A549 (cell line): ENCODE results near the gene GGA2. TPM values are rescaled to one million over a fixed set of nuclear protein-coding genes. Genes with fewer than 3 reads are reported as not detected.

Experiments used
- ATAC-seq, 2 experiments: fragments of 200-7000 bp in 1 of 2; fragments of >200 bp in 1 of 2; cut with Nextera tagmentation in 1 of 2; cut with Tn5 transposase in 1 of 2; 3 replicates each; pipeline versions ENCODE4 v1.8.0 to v1.9.1; 2018 to 2020; ENCODE audit warnings: mild to moderate bottlenecking in 1 of 2, moderate library complexity in 1 of 2
- CTCF ChIA-PET: fragments of 300-600 bp; sonication (Branson Sonifier 250); formaldehyde crosslinking; extraction: SDS; loops from one replicate; lab custom pipeline; 2021; ENCODE audit warnings: antibody characterized with exemption, inconsistent platforms; lab: Yijun Ruan, JAX
- POLR2A ChIA-PET: fragments of 350-600 bp; formaldehyde crosslinking; extraction: SDS; loops from one replicate; lab custom pipeline; 2021; ENCODE audit warnings: antibody characterized with exemption, inconsistent platforms; lab: Yijun Ruan, JAX
- DNase-seq, 2 experiments: peaks; one replicate each; pipeline versions ENCODE4 v3.0.0 to v3.0.0-alpha.2; 2011 to 2016; ENCODE audit warnings: low read depth in 1 of 2, low spot score in 1 of 2
- FAIRE-seq: peaks from 2 replicates; lab custom pipeline; 2011; peaks lifted over from hg19 to GRCh38; lab: Jason Lieb, UNC
- H3K27ac ChIP-seq, 2 experiments: fragments of >200 bp; sonication (Bioruptor Twin); formaldehyde crosslinking; 3 replicates each; pipeline ENCODE4 v1.5.1; 2016 to 2017
- H3K4me1 ChIP-seq: fragments of >200 bp; sonication (Bioruptor Twin); formaldehyde crosslinking; 3 replicates; pipeline ENCODE4 v1.6.1; 2016
- H3K4me2 ChIP-seq: fragments of >200 bp; sonication (Bioruptor Twin); formaldehyde crosslinking; 3 replicates; pipeline ENCODE4 v1.6.1; 2016
- H3K4me3 ChIP-seq: fragments of >200 bp; sonication (Bioruptor Twin); formaldehyde crosslinking; 3 replicates; pipeline ENCODE4 v1.5.1; 2016
- H3K9me3 ChIP-seq: fragments of >200 bp; sonication (Bioruptor Twin); formaldehyde crosslinking; 3 replicates; pipeline ENCODE4 v1.6.1; 2016
- CBX8 ChIP-seq: fragments of 200-600 bp; sonication (generic); IDR thresholded peaks from 2 replicates; pipeline ENCODE4 v1.6.1; 2016
- CEBPB ChIP-seq, 2 experiments: fragments of >200 bp in 1 of 2; sonication (Bioruptor Twin) in 1 of 2; formaldehyde crosslinking in 1 of 2; IDR thresholded peaks; 2 replicates each; pipeline ENCODE4 v1.6.1; 2012 to 2016
- EHF ChIP-seq: fragments of 250-450 bp; sonication (Bioruptor Pico); IDR thresholded peaks from 2 replicates; pipeline ENCODE4 v1.5.0; 2020; ENCODE audit warnings: mild to moderate bottlenecking
- FOSB ChIP-seq: fragments of 250-450 bp; sonication (Bioruptor Pico); IDR thresholded peaks from 2 replicates; pipeline ENCODE4 v1.5.0; 2020; ENCODE audit warnings: mild to moderate bottlenecking, moderate library complexity
- FOXS1 ChIP-seq: fragments of 250-450 bp; sonication (Bioruptor Pico); IDR thresholded peaks from 2 replicates; pipeline ENCODE4 v1.5.0; 2020; ENCODE audit warnings: mild to moderate bottlenecking, moderate library complexity
- HEYL ChIP-seq: fragments of 250-450 bp; sonication (Bioruptor Pico); IDR thresholded peaks from 2 replicates; pipeline ENCODE4 v1.8.0; 2021; ENCODE audit warnings: mild to moderate bottlenecking, moderate library complexity
- HOXB5 ChIP-seq: fragments of 250-450 bp; sonication (Bioruptor Pico); IDR thresholded peaks from 2 replicates; pipeline ENCODE4 v1.5.0; 2020; ENCODE audit warnings: mild to moderate bottlenecking, moderate library complexity
- JUNB ChIP-seq: fragments of >200 bp; sonication (Bioruptor Twin); formaldehyde crosslinking; IDR thresholded peaks from 2 replicates; pipeline ENCODE4 v1.6.1; 2016
- KDM5A ChIP-seq: fragments of 200-600 bp; sonication (generic); IDR thresholded peaks from 2 replicates; pipeline ENCODE4 v1.6.1; 2016; ENCODE audit warnings: antibody characterized with exemption, mild to moderate bottlenecking
- MAFK ChIP-seq: fragments of 450-650 bp; IDR thresholded peaks from 2 replicates; pipeline ENCODE4 v1.6.1; 2014; ENCODE audit not compliant: partially characterized antibody
- NPAS2 ChIP-seq: fragments of 250-450 bp; sonication (Bioruptor Pico); IDR thresholded peaks from 2 replicates; pipeline ENCODE4 v1.8.0; 2022; ENCODE audit warnings: mild to moderate bottlenecking, moderate library complexity, borderline replicate concordance
- NR3C1 ChIP-seq: fragments of >200 bp; sonication (Bioruptor Twin); formaldehyde crosslinking; IDR thresholded peaks from 3 replicates; pipeline ENCODE4 v1.6.1; 2017
- POLR2A ChIP-seq: IDR thresholded peaks from 2 replicates; pipeline ENCODE4 v1.6.1; 2012; ENCODE audit warnings: mild to moderate bottlenecking, low read length
- POLR2AphosphoS2 ChIP-seq: conservative IDR thresholded peaks from 2 replicates; pipeline ENCODE4 v1.6.1; 2012; ENCODE audit warnings: low read length, improper control_type of control experiment, inconsistent platforms
- RAD21 ChIP-seq, 2 experiments: fragments of >200 bp in 1 of 2; sonication (Bioruptor Twin) in 1 of 2; formaldehyde crosslinking in 1 of 2; IDR thresholded peaks in 1 of 2; conservative IDR thresholded peaks in 1 of 2; 2 replicates in 1 of 2; 3 replicates in 1 of 2; pipeline ENCODE4 v1.6.1; 2012 to 2018; ENCODE audit warnings: inconsistent platforms in 1 of 2
- RFX5 ChIP-seq: fragments of 450-650 bp; IDR thresholded peaks from 2 replicates; pipeline ENCODE4 v1.7.1; 2014; ENCODE audit warnings: antibody characterized with exemption, mild to moderate bottlenecking, moderate library complexity
- TFCP2L1 ChIP-seq: fragments of 250-450 bp; sonication (Bioruptor Pico); IDR thresholded peaks from 2 replicates; pipeline ENCODE4 v1.5.0; 2021; ENCODE audit warnings: mild to moderate bottlenecking
- TP53 ChIP-seq: fragments of 250-450 bp; sonication (Bioruptor Pico); IDR thresholded peaks from 2 replicates; pipeline ENCODE4 v1.5.0; 2021; ENCODE audit warnings: mild to moderate bottlenecking, moderate library complexity
- ZC3H11A ChIP-seq: fragments of 450-650 bp; IDR thresholded peaks from 2 replicates; pipeline ENCODE4 v1.6.1; 2014; ENCODE audit warnings: antibody characterized with exemption, mild to moderate bottlenecking
- ZNF302 ChIP-seq: fragments of 250-450 bp; sonication (Bioruptor Pico); IDR thresholded peaks from 2 replicates; pipeline ENCODE4 v1.9.0; 2021; ENCODE audit warnings: inconsistent platforms, mild to moderate bottlenecking, moderate library complexity
- ZSCAN20 ChIP-seq: fragments of 250-450 bp; sonication (Bioruptor Pico); IDR thresholded peaks from 2 replicates; pipeline ENCODE4 v1.8.0; 2022; ENCODE audit warnings: mild to moderate bottlenecking, moderate library complexity
- WGBS: methylation state at CpG from one replicate; pipeline ENCODE4 v1.1.6; 2017; ENCODE audit errors: missing lambda C conversion rate; 5-methylcytosine and 5-hydroxymethylcytosine counted together
- polyA plus RNA-seq, 4 experiments: library from polyadenylated mRNA; depleted of rRNA in 3 of 4; stranded (reverse); fragments of >200 nt; fragmentation: RNase III in 1 of 4; extraction: RNeasy Plus Mini Kit Qiagen cat#74134 plus additional on column Dnase treatment in 1 of 4; gene quantifications; 2 replicates in 3 of 4; 3 replicates in 1 of 4; pipeline ENCODE4 v1.2.3, GENCODE V29; 2011 to 2017
- TF ChIP-seq, protein P1 (sequence below): fragments of 250-450 bp; sonication (Bioruptor Pico); IDR thresholded peaks from 2 replicates; pipeline ENCODE4 v1.5.0; 2020; ENCODE audit warnings: low read depth, mild to moderate bottlenecking, moderate library complexity
- TF ChIP-seq, protein P2 (sequence below): IDR thresholded peaks from 2 replicates; pipeline ENCODE4 v1.6.1; 2012

The GGA2 gene
- polyA plus RNA-seq, 2 of the 4 experiments (the other 2 are of a cell fraction): 33.1 to 57.9 TPM

DNA sequence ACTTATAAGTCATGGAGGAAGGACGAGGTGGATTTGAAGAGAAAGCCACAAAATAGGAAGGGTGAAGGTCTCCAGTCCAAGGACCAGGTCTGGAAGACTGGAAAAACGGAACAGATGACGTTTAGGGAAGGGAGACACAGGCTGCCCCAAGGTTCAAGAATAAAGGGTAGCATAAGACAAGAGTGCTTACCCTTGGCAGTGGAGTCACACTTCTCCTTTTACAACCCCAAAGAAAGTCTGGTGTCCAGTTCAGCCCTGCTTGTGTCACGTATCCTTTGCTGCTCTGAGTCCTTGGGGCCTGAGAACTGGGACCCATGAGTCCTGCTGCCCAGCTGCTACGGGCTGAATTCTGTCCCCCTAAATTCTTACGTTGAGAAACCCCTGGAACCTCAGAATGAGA, 13.0 kb upstream of the GGA2 start:
- DNase-seq (no peak), FAIRE-seq (no peak)
- WGBS: 92% methylated on average over 6 of the region's 6 CpGs
- CTCF ChIA-PET: no interaction called here
- 0 out of 3 replicates have a peak, but pooled peaks cover 3% of the 10 kb centered on the region for H3K4me1 ChIP-seq
- TF ChIP-seq KDM5A: no peak
- TF ChIP-seq EHF (CRISPR knock-in tag): no peak
- TF ChIP-seq JUNB: no peak
- no peak for TF ChIP-seq MAFK
- TF ChIP-seq POLR2A: no peak
- no peak for TF ChIP-seq TP53 (CRISPR knock-in tag)
- no peak for TF ChIP-seq ZC3H11A
- no peak for TF ChIP-seq FOSB
- TF ChIP-seq CEBPB (IDR thresholded peaks at IDR 0.05): no peak
- no peak for TF ChIP-seq RFX5
- TF ChIP-seq, protein P1, sequence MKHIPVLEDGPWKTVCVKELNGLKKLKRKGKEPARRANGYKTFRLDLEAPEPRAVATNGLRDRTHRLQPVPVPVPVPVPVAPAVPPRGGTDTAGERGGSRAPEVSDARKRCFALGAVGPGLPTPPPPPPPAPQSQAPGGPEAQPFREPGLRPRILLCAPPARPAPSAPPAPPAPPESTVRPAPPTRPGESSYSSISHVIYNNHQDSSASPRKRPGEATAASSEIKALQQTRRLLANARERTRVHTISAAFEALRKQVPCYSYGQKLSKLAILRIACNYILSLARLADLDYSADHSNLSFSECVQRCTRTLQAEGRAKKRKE (CRISPR knock-in tag): no peak
- no peak for TF ChIP-seq CBX8
- TF ChIP-seq HOXB5: no peak
- TF ChIP-seq TFCP2L1 (CRISPR knock-in tag): no peak
- TF ChIP-seq FOXS1 (CRISPR knock-in tag): no peak
- TF ChIP-seq HEYL (CRISPR knock-in tag): no peak
- TF ChIP-seq NPAS2 (CRISPR knock-in tag): no peak
- TF ChIP-seq, protein P2, sequence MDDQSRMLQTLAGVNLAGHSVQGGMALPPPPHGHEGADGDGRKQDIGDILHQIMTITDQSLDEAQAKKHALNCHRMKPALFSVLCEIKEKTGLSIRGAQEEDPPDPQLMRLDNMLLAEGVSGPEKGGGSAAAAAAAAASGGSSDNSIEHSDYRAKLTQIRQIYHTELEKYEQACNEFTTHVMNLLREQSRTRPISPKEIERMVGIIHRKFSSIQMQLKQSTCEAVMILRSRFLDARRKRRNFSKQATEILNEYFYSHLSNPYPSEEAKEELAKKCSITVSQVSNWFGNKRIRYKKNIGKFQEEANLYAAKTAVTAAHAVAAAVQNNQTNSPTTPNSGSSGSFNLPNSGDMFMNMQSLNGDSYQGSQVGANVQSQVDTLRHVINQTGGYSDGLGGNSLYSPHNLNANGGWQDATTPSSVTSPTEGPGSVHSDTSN: no peak
- no peak for TF ChIP-seq ZSCAN20 (CRISPR knock-in tag)
- TF ChIP-seq, all 56 proteins: peak for 0
- Histone ChIP-seq H3K4me3 (no peak overlapping the region), H3K4me2 (no peak overlapping the region), H3K9me3 (no peaks in the 10 kb centered on the region), H3K27ac (no peak overlapping the region)
- no peak for ATAC-seq
- POLR2A ChIA-PET: no interaction called here

DNA sequence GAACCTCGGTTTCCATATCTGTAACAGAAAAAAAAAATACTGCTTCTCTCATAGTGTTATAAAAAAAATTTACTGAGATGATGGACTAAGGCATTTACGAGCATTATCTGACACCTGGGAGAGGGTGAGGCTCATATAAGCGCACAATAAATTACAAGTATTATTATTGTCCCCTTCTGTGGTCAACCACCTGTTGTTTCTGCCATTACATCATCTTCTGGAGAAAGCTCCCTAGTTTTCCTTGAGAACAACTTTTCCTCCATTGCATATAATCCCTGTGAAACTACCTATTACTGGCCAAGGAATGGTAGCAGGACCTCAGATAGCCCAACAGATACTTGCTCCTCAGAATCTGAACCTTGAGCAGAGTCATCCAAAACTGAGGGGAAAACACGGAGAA, 11.7 kb upstream of the GGA2 start:
- Histone ChIP-seq H3K4me2 (no peak overlapping the region), H3K4me1 (no peaks in the 10 kb centered on the region), H3K27ac (no peak overlapping the region), H3K4me3 (no peak overlapping the region), H3K9me3 (no peaks in the 10 kb centered on the region)
- ATAC-seq (no peak), DNase-seq (no peak), FAIRE-seq (no peak)
- 94% methylated on average over 4 of the region's 4 CpGs for WGBS
- TF ChIP-seq FOXS1 (CRISPR knock-in tag) (no peak), MAFK (no peak), POLR2AphosphoS2 (no peak), RAD21 (conservative IDR thresholded peaks at IDR 0.05 in 1 of 2, IDR thresholded peaks at IDR 0.05 in 1 of 2) (no peak), HEYL (CRISPR knock-in tag) (no peak), NR3C1 (no peak), ZNF302 (CRISPR knock-in tag) (no peak)
- TF ChIP-seq, protein P1 (CRISPR knock-in tag): no peak
- ChIA-PET CTCF (interaction anchor here (1.0 to 3.2 kb wide), 2 partner anchors 7 to 9 kb away, joined by 3 to 9 read pairs; no protein-coding TSS in a partner anchor), POLR2A (no interaction called here)
